H54 (cell line): ENCODE measurements around the gene PIAS2.

Source experiments
- DNase-seq: peaks from one replicate; pipeline ENCODE4 v3.0.0; 2011; ENCODE audit warnings: low spot score, mixed read lengths; ENCODE audit not compliant: insufficient read length
- FAIRE-seq: peaks from 3 replicates; lab custom pipeline; 2011; peaks lifted over from hg19 to GRCh38; lab: Jason Lieb, UNC
- POLR2A ChIP-seq: IDR thresholded peaks from 2 replicates; pipeline ENCODE4 v1.6.1; 2011; ENCODE audit warnings: low read depth, mild to moderate bottlenecking, low read length

PIAS2 gene

GRCh38 chr18:46754188-46754587 lies 163.1 kb downstream of the PIAS2 start:
- FAIRE-seq, result no peak
- no peak for TF ChIP-seq POLR2A

More at GRCh38 chr18:46754188-46754587, 163.1 kb downstream of the PIAS2 start:
- DNase-seq, result no peak
